Stromal cell of bone marrow (primary cell): ENCODE measurements around the gene BACH2.
"Not testable (repeated sequence)": the region's sequence is repeated elsewhere in the genome, so short reads cannot be mapped to it uniquely, and the experiment has no call there.

Experiments used
- DNase-seq: peaks from one replicate; pipeline ENCODE4 v3.0.0-alpha.2; 2012; ENCODE audit warnings: low read depth

The BACH2 gene

GRCh38 chr6:90062051-90062450 lies 234.6 kb downstream of the BACH2 start:
- no peak for DNase-seq

DNA sequence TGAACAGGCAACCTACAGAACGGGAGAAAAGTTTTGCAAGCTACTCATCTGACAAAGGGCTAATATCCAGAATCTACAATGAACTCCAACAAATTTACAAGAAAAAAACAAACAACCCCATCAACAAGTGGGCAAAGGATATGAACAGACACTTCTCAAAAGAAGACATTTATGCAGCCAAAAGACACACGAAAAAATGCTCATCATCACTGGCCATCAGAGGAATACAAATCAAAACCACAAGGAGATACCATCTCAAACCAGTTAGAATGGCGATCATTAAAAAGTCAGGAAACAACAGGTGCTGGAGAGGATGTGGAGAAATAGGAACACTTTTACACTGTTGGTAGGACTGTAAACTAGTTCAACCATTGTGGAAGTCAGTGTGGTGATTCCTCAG lies 237.5 kb downstream of the BACH2 start:
- DNase-seq: not testable (repeated sequence)

- DNase-seq: not testable (repeated sequence)
Observed at GRCh38 chr6:90055924-90056323, 240.7 kb downstream of the BACH2 start.

- not testable (repeated sequence) for DNase-seq
Observed at GRCh38 chr6:90054193-90054592, 242.4 kb downstream of the BACH2 start.

DNA sequence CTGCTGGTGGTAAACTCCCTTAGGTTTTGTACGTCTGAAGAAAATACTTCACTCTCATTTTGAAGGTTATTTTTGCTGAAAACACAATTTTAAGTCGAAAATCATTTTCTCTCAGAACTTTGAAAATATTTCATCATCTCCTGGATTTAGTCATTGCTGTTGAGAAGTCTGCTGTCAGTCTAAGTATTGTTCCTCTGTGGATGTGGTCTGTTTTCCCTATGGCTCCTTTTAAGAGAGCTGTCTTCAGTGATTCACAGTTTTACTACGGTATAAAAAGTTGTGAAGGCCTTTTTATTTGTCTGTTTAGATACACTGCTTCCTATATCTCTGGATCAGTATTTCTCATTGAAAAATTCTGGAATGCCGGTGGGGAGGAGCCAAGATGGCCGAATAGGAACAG lies 243.0 kb downstream of the BACH2 start:
- no peak for DNase-seq

GRCh38 chr6:90049295-90049694 lies 247.3 kb downstream of the BACH2 start:
- no peak for DNase-seq

DNA sequence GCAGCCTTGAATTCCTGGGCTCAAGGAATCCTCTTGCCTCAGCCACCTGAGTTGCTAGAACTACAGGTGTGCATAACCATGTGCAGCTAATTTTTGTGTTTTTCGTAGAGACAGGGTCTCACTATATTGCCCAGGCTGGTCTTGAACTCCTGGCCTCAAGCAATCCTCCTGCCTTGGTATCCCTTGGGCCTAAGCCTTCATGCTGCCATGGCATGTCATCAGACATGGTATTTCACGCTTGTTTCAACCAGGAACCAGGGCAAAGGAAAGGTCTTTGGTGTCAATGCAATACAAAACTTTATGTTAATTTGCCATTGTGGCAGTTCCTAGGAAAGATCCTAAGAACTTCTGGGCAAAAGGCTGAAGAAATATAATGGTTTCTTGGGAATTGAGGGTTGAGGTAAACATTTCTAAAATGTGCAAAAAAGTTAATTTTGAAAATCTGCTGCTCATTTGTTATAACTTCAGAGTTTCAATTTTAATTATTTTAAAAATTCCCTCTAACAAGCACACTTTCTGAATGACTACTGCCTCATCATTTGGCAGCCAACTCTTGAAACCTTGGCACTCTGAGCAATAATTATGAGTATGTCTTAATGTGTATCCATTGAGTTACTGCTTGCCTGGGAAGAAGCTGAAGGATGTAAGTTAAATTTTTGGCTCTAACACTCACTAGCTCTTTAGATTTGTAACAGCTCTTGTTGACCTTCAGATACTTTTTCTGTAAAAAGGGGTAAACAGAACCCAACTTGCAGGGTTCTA lies 248.3 kb downstream of the BACH2 start:
- no peak for DNase-seq

- no peak for DNase-seq
Observed at GRCh38 chr6:90045535-90045934, 251.1 kb downstream of the BACH2 start.

- peak; percentile 42 for DNase-seq
Observed at GRCh38 chr6:90044833-90045381, 251.7 kb downstream of the BACH2 start.

DNA sequence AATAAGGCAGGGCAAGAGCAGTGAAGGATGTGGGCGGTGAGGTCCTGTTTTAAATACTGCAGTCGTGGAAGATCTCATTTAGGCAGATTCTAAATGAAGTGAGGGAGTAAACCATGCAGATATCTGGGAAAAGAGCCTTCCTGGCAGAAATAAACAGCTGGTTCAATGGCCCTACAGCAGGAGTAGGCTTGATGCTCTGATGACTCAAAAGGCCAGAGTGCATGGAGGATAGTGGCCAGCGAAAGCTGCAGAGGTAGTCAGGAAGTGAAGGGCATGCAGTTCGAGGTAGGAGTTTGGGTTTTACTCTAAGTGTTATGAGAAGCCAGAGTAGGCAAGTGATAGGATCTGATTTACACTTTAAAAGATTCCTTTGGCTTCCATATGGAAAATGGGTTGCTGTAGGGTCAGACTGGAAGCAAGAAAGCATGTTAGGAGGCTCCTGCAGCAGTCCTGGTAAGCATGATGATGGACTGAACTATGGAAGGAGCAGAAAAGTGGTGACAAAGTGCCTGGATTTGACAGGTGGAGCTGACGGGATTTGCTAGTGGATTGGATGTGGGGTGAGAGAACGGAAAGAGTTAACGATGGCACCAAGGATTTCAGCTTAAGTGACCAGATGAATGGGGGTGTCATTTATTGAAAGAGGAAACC lies 252.3 kb downstream of the BACH2 start:
- DNase-seq: no peak

DNA sequence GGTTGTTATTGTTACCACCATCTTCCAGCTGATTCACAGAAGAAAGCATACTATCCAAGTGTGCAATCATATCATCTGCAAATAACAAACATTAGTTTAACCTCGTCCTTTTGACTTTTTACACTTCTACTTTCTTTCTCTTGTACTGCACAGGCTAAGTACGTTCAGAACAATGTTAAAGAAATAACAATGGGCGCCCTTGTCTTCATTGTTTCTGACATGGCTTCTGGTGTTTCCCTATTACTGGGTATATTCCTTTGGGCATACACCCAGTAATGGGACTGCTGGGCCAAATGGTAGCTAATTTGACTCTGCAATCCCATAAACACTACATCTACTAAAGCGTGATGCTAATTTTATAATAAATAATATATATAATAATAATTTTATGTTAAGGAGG lies 255.7 kb downstream of the BACH2 start:
- no peak for DNase-seq

GRCh38 chr6:90039911-90040310 lies 256.7 kb downstream of the BACH2 start:
- DNase-seq: peak; percentile 49

GRCh38 chr6:90038961-90039653 lies 257.5 kb downstream of the BACH2 start:
- no peak for DNase-seq

DNA sequence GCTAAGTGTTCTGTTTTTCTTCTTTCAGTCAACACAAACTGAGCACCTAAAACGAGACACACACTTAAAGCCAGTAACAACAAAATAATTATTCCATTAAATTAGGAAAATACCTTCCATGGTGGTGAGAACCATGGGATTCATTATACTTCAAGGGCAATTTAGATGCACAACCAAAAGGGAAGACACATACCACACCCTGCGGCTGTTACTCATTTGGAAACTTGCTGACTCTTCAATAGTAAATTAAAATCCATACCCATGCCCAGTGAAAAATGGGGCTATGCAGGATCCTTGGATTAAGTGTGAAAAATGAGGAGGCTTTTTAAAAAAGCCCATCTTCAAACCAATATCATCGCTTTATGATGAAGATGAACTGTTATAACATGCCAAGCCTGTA lies 259.7 kb downstream of the BACH2 start:
- no peak for DNase-seq

GRCh38 chr6:90035047-90035723 lies 261.5 kb downstream of the BACH2 start:
- no peak for DNase-seq

DNA sequence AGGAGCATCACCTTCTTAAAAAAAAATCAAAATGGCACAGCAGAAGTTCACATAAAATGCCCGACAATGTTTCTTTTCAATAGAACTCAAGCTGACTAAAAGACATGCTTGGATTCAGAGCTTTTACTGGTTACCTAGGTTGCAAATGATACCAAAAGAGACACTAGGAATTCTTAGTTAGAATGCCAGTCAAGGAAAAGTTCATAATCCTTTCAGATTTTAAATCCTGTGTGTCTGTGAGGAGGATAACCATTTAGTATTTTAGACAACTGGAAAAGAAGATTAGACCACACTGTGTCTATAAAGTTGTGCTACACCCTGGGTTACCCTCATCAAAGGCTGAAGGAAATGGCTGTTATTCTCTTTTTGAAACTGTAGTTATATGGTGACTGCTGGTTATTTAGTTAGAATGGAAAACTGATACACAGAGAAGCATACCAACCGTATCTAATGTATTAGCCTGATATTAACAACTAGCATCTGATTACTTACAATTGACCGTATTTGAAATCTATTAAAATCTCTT lies 262.8 kb downstream of the BACH2 start:
- no peak for DNase-seq

- not testable (repeated sequence) for DNase-seq
Observed at GRCh38 chr6:90032489-90033212, 264.0 kb downstream of the BACH2 start.

DNA sequence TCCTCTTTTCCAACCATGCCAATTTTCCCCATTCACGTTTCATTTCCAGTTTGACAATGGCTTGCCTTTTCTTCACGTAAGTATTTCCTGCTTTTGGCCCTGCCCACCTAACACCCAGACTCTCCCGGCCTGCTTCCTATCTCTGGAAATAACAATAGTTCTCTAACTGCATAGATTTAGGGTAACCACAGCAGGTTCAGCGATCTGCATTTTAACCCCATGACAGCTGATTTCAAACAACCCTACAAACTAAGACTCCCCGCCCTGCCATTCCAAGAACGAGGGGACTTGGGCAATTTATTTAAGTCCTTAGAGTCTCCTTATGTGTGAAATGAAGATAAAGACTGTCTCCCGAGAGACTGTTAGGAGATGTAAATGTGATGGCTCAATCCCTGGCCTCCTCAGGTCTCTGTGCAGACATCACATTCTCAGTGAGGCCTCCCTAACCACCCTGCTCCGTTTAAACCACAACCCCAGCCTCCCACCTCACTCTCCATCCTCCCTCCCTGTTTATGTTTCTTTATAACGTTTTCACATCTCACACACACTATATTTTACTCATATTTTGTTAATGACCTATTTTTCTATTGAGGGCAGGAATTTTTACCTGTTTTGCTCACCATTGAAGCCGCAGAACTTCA lies 267.5 kb downstream of the BACH2 start:
- DNase-seq: no peak

DNA sequence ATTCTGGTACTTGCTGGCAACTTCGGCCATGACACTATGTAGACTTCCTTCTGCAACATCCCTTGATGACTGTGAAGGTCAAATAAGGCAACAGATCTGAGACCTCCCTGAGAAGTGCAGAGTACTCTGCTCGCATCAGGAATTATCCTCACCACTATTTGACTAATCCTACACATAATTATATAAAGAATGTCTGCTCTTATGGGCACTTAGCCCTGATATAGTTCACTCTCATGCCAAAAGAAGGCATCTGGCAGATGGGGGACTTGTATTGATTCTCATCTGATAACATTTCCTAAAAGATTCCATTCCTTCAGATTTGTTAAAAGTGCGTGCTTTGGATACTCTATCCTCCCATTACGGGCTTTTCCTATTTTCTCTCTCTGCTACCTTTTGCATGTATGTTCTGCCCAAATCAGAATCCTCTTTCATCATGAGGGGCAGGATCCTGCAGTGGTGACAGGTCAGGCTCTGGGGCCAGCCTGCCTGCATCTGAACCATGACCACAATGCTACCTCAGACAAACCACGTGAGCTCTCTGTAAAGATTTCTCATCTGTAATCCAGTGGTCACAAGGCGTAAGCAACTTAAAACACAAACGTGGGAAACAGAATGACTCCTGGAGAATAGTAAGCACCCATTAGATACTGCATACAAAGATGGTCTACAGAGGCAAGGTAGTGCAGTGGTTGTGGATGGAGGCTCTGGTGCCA lies 268.4 kb downstream of the BACH2 start:
- DNase-seq: no peak

GRCh38 chr6:90026216-90026615 lies 270.4 kb downstream of the BACH2 start:
- DNase-seq: no peak
